Activated CD4-positive, alpha-beta T cell treated with anti-CD3 and anti-CD28 coated beads for 48 hours (primary cell): ENCODE measurements around the gene JMJD1C.

Experiments used
- DNase-seq: peaks from one replicate; pipeline ENCODE4 v3.0.0-alpha.2; 2020

Gene JMJD1C

GRCh38 chr10:63434866-63435854 is 30.6 kb downstream of the JMJD1C start:
- no peak for DNase-seq

GRCh38 chr10:63431962-63432797 is 33.6 kb downstream of the JMJD1C start:
- DNase-seq, result no peak

GRCh38 chr10:63430999-63431356 is 34.8 kb downstream of the JMJD1C start:
- no peak for DNase-seq

- no peak for DNase-seq
These were observed 35.4 kb downstream of the JMJD1C start for GRCh38 chr10:63430091-63430998.

- no peak for DNase-seq
These were observed 36.5 kb downstream of the JMJD1C start for GRCh38 chr10:63429281-63429680.

GRCh38 chr10:63427013-63427412 is 38.8 kb downstream of the JMJD1C start:
- DNase-seq, result no peak

- no peak for DNase-seq
These were observed 40.3 kb downstream of the JMJD1C start for GRCh38 chr10:63425512-63425911.

GRCh38 chr10:63424576-63424975 is 41.2 kb downstream of the JMJD1C start:
- DNase-seq, result no peak

- DNase-seq, result no peak
These were observed 42.3 kb downstream of the JMJD1C start for GRCh38 chr10:63423494-63423893.

GRCh38 chr10:63421591-63421990 is 44.2 kb downstream of the JMJD1C start:
- DNase-seq, result no peak

- DNase-seq, result no peak
These were observed 49.4 kb downstream of the JMJD1C start for GRCh38 chr10:63416376-63416775.

GRCh38 chr10:63415640-63416244 is 50.0 kb downstream of the JMJD1C start:
- DNase-seq, result no peak

GRCh38 chr10:63414481-63415260 is 51.1 kb downstream of the JMJD1C start:
- DNase-seq, result no peak

GRCh38 chr10:63413429-63413828 is 52.3 kb downstream of the JMJD1C start:
- DNase-seq, result no peak

GRCh38 chr10:63412304-63412703 is 53.5 kb downstream of the JMJD1C start:
- DNase-seq, result no peak

- DNase-seq, result no peak
These were observed 55.1 kb downstream of the JMJD1C start for GRCh38 chr10:63410633-63411032.

- DNase-seq, result no peak
These were observed 56.2 kb downstream of the JMJD1C start for GRCh38 chr10:63409465-63410027.

GRCh38 chr10:63407136-63407662 is 58.6 kb downstream of the JMJD1C start:
- no peak for DNase-seq

GRCh38 chr10:63396133-63396761 is 69.5 kb downstream of the JMJD1C start:
- no peak for DNase-seq

- DNase-seq, result no peak
These were observed 72.7 kb downstream of the JMJD1C start for GRCh38 chr10:63393050-63393449.
